Measurements from ENCODE around the gene XYLT1.

DNA sequence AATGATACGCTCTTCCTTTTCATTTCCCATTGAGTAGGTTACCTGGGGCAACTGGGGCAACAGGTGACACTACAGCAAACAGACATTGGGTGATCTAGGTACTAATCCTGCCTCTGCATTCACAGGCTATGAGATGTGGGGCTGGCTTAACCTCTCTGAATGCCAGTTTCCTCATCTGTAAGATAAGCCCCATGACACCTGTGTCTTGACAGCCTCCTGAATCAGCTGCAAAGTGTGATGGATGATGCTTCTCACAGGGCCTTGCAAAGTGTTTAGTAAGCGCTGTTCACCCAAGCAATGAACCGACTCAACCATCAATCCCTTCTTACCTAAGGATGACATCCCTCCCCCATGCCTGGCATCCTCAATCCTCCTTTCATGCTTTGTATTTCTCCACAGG, 322.8 kb downstream of the XYLT1 start:
- TF ChIP-seq EZH2 (IDR thresholded peaks at IDR 0.05; ENCODE audit: low read depth, low read length, severe bottlenecking) (no peak), SIN3A (conservative IDR thresholded peaks at IDR 0.05 in 1 of 2, IDR thresholded peaks at IDR 0.05 in 1 of 2; ENCODE audit: low read depth in 1 of 2, low read length in 2 of 2) (no peak)
- TF ChIP-seq, protein P1, sequence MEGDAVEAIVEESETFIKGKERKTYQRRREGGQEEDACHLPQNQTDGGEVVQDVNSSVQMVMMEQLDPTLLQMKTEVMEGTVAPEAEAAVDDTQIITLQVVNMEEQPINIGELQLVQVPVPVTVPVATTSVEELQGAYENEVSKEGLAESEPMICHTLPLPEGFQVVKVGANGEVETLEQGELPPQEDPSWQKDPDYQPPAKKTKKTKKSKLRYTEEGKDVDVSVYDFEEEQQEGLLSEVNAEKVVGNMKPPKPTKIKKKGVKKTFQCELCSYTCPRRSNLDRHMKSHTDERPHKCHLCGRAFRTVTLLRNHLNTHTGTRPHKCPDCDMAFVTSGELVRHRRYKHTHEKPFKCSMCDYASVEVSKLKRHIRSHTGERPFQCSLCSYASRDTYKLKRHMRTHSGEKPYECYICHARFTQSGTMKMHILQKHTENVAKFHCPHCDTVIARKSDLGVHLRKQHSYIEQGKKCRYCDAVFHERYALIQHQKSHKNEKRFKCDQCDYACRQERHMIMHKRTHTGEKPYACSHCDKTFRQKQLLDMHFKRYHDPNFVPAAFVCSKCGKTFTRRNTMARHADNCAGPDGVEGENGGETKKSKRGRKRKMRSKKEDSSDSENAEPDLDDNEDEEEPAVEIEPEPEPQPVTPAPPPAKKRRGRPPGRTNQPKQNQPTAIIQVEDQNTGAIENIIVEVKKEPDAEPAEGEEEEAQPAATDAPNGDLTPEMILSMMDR (IDR thresholded peaks at IDR 0.05; ENCODE audit: control extremely low read depth in 1 of 3, insufficient read depth in 1 of 3, low read depth in 1 of 3, low read length in 3 of 3), result no peak

Measured in H1 (cell line).